Liver (tissue), 9 donors: ENCODE data around the gene POU6F2. TPM values are rescaled to one million over a fixed set of nuclear protein-coding genes. Genes with fewer than 3 reads are reported as not detected.

Experiments
- DNase-seq: peaks from one replicate; pipeline ENCODE4 v3.0.0-alpha.2; 2017; ENCODE audit warnings: low spot score
- H3K27ac ChIP-seq, 2 donors: one replicate each; pipeline ENCODE4 v1.7.0; 2013; ENCODE audit warnings: inconsistent platforms in 2 of 2, low read length in 2 of 2, control low read depth in 1 of 2, low read depth in 1 of 2, mild to moderate bottlenecking in 1 of 2
- H3K27me3 ChIP-seq, 4 donors: one replicate each; pipeline versions ENCODE4 v1.6.1 to v1.7.0; 2013; ENCODE audit warnings: low read length in 3 of 4, inconsistent platforms in 1 of 4, mild to moderate bottlenecking in 1 of 4, moderate library complexity in 1 of 4; ENCODE audit not compliant: control insufficient read depth in 4 of 4, insufficient read depth in 4 of 4
- H3K36me3 ChIP-seq, 4 donors: one replicate each; pipeline versions ENCODE4 v1.6.1 to v1.7.0; 2013; ENCODE audit warnings: low read length in 3 of 4, mild to moderate bottlenecking in 3 of 4, low read depth in 1 of 4, moderate library complexity in 1 of 4; ENCODE audit not compliant: control insufficient read depth in 4 of 4, insufficient read depth in 3 of 4
- H3K4me1 ChIP-seq, 4 donors: one replicate each; pipeline versions ENCODE4 v1.6.1 to v1.7.0; 2013; ENCODE audit warnings: low read length in 3 of 4, mild to moderate bottlenecking in 3 of 4, moderate library complexity in 1 of 4; ENCODE audit not compliant: control insufficient read depth in 4 of 4, insufficient read depth in 4 of 4
- H3K4me3 ChIP-seq, 3 donors: one replicate each; pipeline versions ENCODE4 v1.6.1 to v1.7.0; 2013; ENCODE audit warnings: low read length in 3 of 3, control low read depth in 1 of 3, low read depth in 1 of 3, mild to moderate bottlenecking in 1 of 3
- H3K9ac ChIP-seq, 2 donors: one replicate each; pipeline ENCODE4 v1.7.0; 2013; ENCODE audit warnings: low read length in 2 of 2, mild to moderate bottlenecking in 2 of 2, moderate library complexity in 2 of 2, control low read depth in 1 of 2, low read depth in 1 of 2
- H3K9me3 ChIP-seq, 4 donors: one replicate each; pipeline versions ENCODE4 v1.6.1 to v1.7.0; 2013; ENCODE audit warnings: low read length in 3 of 4; ENCODE audit not compliant: control insufficient read depth in 4 of 4
- EGR1 ChIP-seq, 2 donors: IDR thresholded peaks; 2 replicates each; pipeline ENCODE4 v1.6.1; 2016 to 2018; ENCODE audit warnings: antibody characterized with exemption in 2 of 2, low read depth in 2 of 2
- FOXA1 ChIP-seq: IDR thresholded peaks from 2 replicates; pipeline ENCODE4 v1.6.1; 2016; ENCODE audit warnings: antibody characterized with exemption
- FOXA2 ChIP-seq: IDR thresholded peaks from 2 replicates; pipeline ENCODE4 v1.6.1; 2016; ENCODE audit warnings: antibody characterized with exemption
- GABPA ChIP-seq, 2 donors: IDR thresholded peaks in 1 of 2; conservative IDR thresholded peaks in 1 of 2; 2 replicates each; pipeline ENCODE4 v1.6.1; 2016; ENCODE audit warnings: antibody characterized with exemption in 2 of 2, mild to moderate bottlenecking in 1 of 2, moderate library complexity in 1 of 2
- HNF4A ChIP-seq, 2 donors: conservative IDR thresholded peaks; 2 replicates each; pipeline ENCODE4 v1.6.1; 2016; ENCODE audit warnings: antibody characterized with exemption in 2 of 2, mild to moderate bottlenecking in 2 of 2
- HNF4G ChIP-seq: IDR thresholded peaks from 2 replicates; pipeline ENCODE4 v1.6.1; 2016; ENCODE audit warnings: antibody characterized with exemption
- JUND ChIP-seq, 2 donors: IDR thresholded peaks; 2 replicates each; pipeline ENCODE4 v1.6.1; 2016; ENCODE audit warnings: antibody characterized with exemption in 2 of 2
- NR2F2 ChIP-seq: IDR thresholded peaks from 2 replicates; pipeline ENCODE4 v1.6.1; 2016; ENCODE audit warnings: antibody characterized with exemption
- RAD21 ChIP-seq, 2 donors: IDR thresholded peaks; 2 replicates each; pipeline ENCODE4 v1.6.1; 2016; ENCODE audit warnings: antibody characterized with exemption in 2 of 2, mild to moderate bottlenecking in 2 of 2
- RXRA ChIP-seq, 2 donors: IDR thresholded peaks; 2 replicates each; pipeline ENCODE4 v1.6.1; 2017 to 2018; ENCODE audit warnings: antibody characterized with exemption in 2 of 2, mild to moderate bottlenecking in 1 of 2
- SP1 ChIP-seq: IDR thresholded peaks from 2 replicates; pipeline ENCODE4 v1.6.1; 2018; ENCODE audit warnings: antibody characterized with exemption, mild to moderate bottlenecking
- TAF1 ChIP-seq: conservative IDR thresholded peaks from 2 replicates; pipeline ENCODE4 v1.6.1; 2016; ENCODE audit warnings: antibody characterized with exemption, mild to moderate bottlenecking
- WGBS: extraction: QIAGEN DNeasy Blood & Tissue Kit; methylation state at CpG from one replicate; pipeline ENCODE4 v1.1.7; 2013; 5-methylcytosine and 5-hydroxymethylcytosine counted together
- polyA plus RNA-seq, 2 donors: library from polyadenylated mRNA; stranded (reverse) in 1 of 2; unstranded in 1 of 2; fragments of 200-250 nt in 1 of 2; fragments of >200 nt in 1 of 2; fragmentation: Nextera tagmentation in 1 of 2; extraction: Ambion mirVana in 1 of 2; gene quantifications; one replicate each; pipeline versions ENCODE4 v1.2.1 to v1.2.3, GENCODE V29; 2013 to 2015
- total RNA-seq, 2 donors: library from RNA; depleted of rRNA; stranded (reverse); fragments of >200 nt; gene quantifications; one replicate each; pipeline ENCODE4 v1.2.3, GENCODE V29; 2014
- TF ChIP-seq, protein P1 (sequence below): fragments of 150-350 bp; IDR thresholded peaks from 2 replicates; pipeline ENCODE4 v1.5.1; 2017; ENCODE audit warnings: improper control_type of control experiment, low read depth, low read length; ENCODE audit not compliant: missing input control
- TF ChIP-seq, protein P2 (sequence below): IDR thresholded peaks from 2 replicates; pipeline ENCODE4 v1.6.1; 2016; ENCODE audit warnings: antibody characterized with exemption
- TF ChIP-seq, protein P3 (sequence below): IDR thresholded peaks from 2 replicates; pipeline ENCODE4 v1.6.1; 2016; ENCODE audit warnings: antibody characterized with exemption
- TF ChIP-seq, protein P4 (sequence below): IDR thresholded peaks from 2 replicates; pipeline ENCODE4 v1.6.1; 2016; ENCODE audit warnings: antibody characterized with exemption, mild to moderate bottlenecking
- donor health status: healthy.
- donor health status: healthy.
- donor health status: healthy.
- donor health status: healthy.
- donor health status: healthy.

The POU6F2 gene
- total and polyA plus RNA-seq, 4 donors, result under 0.01 to 0.24 (median 0.08) TPM; not detected in 1

DNA sequence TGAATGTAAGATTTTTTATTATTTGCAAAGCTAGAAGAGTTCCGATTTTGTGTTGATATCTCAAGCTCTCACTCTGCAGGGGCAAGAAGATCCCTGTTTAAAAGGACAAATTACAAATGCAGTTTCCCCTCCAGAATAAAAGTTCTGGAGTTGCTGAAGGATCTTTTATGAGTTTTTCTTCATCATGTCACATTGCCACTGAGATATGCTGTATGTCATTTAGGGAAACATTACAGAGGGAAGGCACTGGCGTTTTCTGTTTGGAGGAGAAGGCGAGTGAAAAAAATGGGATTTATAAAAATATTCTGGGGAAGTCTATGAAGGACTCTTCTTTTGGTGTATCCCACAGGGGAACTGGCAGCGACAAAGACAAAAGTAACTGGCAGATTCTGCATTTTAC is 57.4 kb downstream of the POU6F2 start:
- Histone ChIP-seq H3K9me3 (no peaks in the 10 kb centered on the region), H3K36me3 (no peaks in the 10 kb centered on the region), H3K27ac (no peak overlapping the region), H3K27me3 (no peaks in the 10 kb centered on the region), H3K4me1 (no peaks in the 10 kb centered on the region), H3K4me3 (no peak overlapping the region), H3K9ac (no peak overlapping the region)
- TF ChIP-seq RAD21 (IDR thresholded peaks at IDR 0.05) (no peak), GABPA (IDR thresholded peaks at IDR 0.05 in 1 of 2, conservative IDR thresholded peaks at IDR 0.05 in 1 of 2) (no peak), HNF4A (conservative IDR thresholded peaks at IDR 0.05) (no peak), RXRA (IDR thresholded peaks at IDR 0.05) (no peak), FOXA1 (no peak), FOXA2 (no peak), HNF4G (no peak), NR2F2 (no peak), JUND (IDR thresholded peaks at IDR 0.05) (no peak), SP1 (no peak), EGR1 (IDR thresholded peaks at IDR 0.05; ENCODE audit: low read depth in 2 of 2) (no peak)
- TF ChIP-seq, protein P1, sequence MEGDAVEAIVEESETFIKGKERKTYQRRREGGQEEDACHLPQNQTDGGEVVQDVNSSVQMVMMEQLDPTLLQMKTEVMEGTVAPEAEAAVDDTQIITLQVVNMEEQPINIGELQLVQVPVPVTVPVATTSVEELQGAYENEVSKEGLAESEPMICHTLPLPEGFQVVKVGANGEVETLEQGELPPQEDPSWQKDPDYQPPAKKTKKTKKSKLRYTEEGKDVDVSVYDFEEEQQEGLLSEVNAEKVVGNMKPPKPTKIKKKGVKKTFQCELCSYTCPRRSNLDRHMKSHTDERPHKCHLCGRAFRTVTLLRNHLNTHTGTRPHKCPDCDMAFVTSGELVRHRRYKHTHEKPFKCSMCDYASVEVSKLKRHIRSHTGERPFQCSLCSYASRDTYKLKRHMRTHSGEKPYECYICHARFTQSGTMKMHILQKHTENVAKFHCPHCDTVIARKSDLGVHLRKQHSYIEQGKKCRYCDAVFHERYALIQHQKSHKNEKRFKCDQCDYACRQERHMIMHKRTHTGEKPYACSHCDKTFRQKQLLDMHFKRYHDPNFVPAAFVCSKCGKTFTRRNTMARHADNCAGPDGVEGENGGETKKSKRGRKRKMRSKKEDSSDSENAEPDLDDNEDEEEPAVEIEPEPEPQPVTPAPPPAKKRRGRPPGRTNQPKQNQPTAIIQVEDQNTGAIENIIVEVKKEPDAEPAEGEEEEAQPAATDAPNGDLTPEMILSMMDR, result no peak
- TF ChIP-seq, protein P2, sequence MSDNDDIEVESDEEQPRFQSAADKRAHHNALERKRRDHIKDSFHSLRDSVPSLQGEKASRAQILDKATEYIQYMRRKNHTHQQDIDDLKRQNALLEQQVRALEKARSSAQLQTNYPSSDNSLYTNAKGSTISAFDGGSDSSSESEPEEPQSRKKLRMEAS, result no peak
- TF ChIP-seq, protein P3, sequence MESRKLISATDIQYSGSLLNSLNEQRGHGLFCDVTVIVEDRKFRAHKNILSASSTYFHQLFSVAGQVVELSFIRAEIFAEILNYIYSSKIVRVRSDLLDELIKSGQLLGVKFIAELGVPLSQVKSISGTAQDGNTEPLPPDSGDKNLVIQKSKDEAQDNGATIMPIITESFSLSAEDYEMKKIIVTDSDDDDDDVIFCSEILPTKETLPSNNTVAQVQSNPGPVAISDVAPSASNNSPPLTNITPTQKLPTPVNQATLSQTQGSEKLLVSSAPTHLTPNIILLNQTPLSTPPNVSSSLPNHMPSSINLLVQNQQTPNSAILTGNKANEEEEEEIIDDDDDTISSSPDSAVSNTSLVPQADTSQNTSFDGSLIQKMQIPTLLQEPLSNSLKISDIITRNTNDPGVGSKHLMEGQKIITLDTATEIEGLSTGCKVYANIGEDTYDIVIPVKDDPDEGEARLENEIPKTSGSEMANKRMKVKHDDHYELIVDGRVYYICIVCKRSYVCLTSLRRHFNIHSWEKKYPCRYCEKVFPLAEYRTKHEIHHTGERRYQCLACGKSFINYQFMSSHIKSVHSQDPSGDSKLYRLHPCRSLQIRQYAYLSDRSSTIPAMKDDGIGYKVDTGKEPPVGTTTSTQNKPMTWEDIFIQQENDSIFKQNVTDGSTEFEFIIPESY, result no peak
- WGBS, result 53% methylated on average over 4 of the region's 4 CpGs
- DNase-seq, result no peak

DNA sequence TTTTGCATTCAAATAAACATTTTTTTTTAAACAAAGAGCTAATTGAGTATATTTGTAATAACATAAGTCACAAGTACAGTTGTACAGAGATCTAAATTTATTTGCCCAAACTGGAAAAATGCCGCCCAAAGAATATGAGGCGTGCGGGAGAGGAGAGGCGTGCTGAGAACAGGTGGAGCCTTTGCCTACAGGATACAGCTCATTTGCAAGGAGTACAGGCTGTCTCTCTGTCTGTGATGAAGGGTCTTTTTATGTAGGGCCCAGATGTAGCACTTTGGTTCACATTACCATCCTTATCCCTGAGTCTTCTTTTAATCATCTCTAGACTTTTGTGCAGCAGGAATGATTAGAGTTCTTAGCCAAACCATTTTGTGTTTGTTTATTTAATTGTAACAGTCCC is 58.2 kb downstream of the POU6F2 start:
- Histone ChIP-seq H3K27me3 (no peaks in the 10 kb centered on the region), H3K9me3 (no peaks in the 10 kb centered on the region), H3K36me3 (no peaks in the 10 kb centered on the region), H3K27ac (no peak overlapping the region), H3K4me1 (no peaks in the 10 kb centered on the region), H3K9ac (no peak overlapping the region), H3K4me3 (no peak overlapping the region)
- TF ChIP-seq FOXA1 (no peak), SP1 (no peak), EGR1 (IDR thresholded peaks at IDR 0.05; ENCODE audit: low read depth in 2 of 2) (no peak), HNF4G (no peak), TAF1 (no peak)
- TF ChIP-seq, protein P1, result no peak
- TF ChIP-seq, protein P4, sequence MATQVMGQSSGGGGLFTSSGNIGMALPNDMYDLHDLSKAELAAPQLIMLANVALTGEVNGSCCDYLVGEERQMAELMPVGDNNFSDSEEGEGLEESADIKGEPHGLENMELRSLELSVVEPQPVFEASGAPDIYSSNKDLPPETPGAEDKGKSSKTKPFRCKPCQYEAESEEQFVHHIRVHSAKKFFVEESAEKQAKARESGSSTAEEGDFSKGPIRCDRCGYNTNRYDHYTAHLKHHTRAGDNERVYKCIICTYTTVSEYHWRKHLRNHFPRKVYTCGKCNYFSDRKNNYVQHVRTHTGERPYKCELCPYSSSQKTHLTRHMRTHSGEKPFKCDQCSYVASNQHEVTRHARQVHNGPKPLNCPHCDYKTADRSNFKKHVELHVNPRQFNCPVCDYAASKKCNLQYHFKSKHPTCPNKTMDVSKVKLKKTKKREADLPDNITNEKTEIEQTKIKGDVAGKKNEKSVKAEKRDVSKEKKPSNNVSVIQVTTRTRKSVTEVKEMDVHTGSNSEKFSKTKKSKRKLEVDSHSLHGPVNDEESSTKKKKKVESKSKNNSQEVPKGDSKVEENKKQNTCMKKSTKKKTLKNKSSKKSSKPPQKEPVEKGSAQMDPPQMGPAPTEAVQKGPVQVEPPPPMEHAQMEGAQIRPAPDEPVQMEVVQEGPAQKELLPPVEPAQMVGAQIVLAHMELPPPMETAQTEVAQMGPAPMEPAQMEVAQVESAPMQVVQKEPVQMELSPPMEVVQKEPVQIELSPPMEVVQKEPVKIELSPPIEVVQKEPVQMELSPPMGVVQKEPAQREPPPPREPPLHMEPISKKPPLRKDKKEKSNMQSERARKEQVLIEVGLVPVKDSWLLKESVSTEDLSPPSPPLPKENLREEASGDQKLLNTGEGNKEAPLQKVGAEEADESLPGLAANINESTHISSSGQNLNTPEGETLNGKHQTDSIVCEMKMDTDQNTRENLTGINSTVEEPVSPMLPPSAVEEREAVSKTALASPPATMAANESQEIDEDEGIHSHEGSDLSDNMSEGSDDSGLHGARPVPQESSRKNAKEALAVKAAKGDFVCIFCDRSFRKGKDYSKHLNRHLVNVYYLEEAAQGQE, result no peak
- 82% methylated on average over 4 of the region's 4 CpGs for WGBS
- no peak for DNase-seq
